NB4 (cell line): ENCODE data around the gene PIEZO2.

Experiments
- TF ChIP-seq, protein P1 (sequence below): IDR thresholded peaks from one replicate; pipeline ENCODE4 v1.5.1; 2012; ENCODE audit warnings: low read depth, low read length
- TF ChIP-seq, protein P2 (sequence below): IDR thresholded peaks from 2 replicates; pipeline ENCODE4 v1.6.1; 2011; ENCODE audit warnings: low read depth, low read length

DNA sequence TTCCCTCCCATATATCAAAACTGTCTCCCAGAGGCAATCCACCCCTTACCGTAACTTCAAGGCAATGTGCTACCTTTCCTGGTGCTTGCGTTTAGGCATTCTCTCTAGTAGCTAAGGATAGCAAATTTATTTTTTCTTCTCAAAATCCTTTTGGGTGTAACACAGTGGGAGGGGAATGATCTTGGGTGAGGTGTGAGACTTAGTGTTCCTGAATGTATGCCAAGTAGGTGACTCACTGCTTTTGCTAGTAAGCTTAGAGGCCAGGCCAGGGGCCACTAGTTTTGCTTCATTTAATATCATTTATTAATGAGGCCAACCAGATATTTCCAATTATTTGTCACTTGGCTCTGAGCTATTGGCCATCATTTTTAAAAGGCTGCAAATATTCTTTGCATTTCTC, 488.1 kb downstream of the PIEZO2 start:
- TF ChIP-seq, protein P1, sequence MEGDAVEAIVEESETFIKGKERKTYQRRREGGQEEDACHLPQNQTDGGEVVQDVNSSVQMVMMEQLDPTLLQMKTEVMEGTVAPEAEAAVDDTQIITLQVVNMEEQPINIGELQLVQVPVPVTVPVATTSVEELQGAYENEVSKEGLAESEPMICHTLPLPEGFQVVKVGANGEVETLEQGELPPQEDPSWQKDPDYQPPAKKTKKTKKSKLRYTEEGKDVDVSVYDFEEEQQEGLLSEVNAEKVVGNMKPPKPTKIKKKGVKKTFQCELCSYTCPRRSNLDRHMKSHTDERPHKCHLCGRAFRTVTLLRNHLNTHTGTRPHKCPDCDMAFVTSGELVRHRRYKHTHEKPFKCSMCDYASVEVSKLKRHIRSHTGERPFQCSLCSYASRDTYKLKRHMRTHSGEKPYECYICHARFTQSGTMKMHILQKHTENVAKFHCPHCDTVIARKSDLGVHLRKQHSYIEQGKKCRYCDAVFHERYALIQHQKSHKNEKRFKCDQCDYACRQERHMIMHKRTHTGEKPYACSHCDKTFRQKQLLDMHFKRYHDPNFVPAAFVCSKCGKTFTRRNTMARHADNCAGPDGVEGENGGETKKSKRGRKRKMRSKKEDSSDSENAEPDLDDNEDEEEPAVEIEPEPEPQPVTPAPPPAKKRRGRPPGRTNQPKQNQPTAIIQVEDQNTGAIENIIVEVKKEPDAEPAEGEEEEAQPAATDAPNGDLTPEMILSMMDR = no peak
- TF ChIP-seq, protein P2, sequence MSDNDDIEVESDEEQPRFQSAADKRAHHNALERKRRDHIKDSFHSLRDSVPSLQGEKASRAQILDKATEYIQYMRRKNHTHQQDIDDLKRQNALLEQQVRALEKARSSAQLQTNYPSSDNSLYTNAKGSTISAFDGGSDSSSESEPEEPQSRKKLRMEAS = no peak
